ENCODE data around the gene CAV1. TPM values are rescaled to one million over a fixed set of nuclear protein-coding genes. Genes with fewer than 3 reads are reported as not detected.
A peak's percentile ranks its signal among the peaks of the same experiment; 100 is the strongest.
"Not testable (repeated sequence)": the region's sequence is repeated elsewhere in the genome, so short reads cannot be mapped to it uniquely, and the experiment has no call there.

The CAV1 gene
- total RNA-seq, 1 donor from 2014 or later: 239 TPM

DNA sequence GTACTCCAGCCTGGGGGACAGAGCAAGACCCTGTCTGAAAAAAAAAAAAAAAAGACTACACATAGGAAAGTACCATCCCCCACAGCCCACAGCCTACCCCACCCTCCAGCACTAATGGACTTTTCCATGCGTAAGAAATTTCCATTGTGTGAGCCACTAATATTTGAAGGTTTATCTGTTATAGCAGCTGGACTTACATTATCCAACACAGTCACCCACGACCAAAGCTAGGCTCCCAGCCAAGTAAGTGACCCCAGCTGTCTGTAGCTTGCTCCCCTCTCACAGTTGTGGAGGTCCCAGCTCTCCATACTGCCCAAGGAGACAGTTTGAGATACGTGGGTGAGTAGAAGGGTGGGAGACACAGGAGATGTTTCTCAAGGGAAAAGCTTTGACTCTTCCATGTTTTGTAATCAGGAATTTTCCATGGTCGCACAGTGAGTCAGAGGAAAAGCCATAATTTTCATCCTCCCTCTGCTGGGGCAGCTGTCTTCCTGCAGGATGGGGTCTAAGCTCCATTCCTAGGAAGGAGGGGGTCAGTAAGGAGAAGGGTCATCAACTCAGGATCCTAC lies 57.4 kb downstream of the CAV1 start:
- DNase-seq (ENCODE audit: low spot score): no peak

DNA sequence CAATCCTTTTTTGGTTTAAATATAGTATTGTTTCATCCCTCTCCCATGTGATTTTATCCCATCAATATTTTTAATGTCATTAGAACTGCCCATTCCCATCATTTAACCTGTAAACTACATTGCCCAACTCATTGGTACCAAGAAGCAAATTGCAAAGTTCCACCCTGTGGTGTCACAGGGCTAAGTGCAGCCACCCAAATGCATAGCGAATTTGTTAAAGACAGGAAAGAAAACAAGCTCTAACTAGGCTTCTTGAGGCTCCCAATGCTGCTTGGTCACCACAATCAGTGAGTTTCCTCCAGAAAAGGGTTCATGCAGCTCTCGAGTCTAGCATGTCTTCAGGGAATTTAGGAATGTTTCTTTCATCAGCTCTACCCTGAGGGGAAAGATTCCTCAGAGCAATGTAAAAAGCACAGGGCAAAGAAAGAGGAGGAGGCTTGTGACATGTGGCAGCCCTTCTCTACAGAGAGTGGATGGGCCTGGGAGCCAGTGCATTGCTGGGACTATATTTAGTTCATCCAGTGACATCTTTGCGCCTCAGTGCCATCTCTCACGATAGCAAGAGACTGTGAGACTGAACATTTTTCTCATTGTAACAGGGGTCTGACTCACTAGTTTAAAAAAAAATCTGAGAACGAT lies 58.1 kb downstream of the CAV1 start:
- no peak for DNase-seq (ENCODE audit: low spot score)

DNA sequence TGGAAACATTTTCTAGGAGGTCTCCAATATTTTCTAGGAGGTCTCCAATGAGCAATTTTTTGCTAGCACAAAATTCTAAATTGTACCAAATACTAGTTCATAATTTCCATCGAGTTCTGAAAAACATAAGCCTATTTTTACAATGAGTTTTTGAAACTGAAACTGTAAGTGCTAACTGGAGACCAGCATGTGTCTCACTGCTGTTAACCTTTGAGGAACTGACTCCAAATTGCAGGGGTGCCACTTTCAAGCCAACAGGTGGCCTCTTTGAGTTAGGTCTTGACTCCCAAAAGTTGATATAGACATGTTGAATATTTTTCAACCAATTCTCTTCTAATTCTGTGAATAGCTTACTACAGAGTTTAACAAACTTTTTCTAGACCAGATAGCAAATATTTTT lies 58.8 kb downstream of the CAV1 start:
- DNase-seq (ENCODE audit: low spot score): no peak

DNA sequence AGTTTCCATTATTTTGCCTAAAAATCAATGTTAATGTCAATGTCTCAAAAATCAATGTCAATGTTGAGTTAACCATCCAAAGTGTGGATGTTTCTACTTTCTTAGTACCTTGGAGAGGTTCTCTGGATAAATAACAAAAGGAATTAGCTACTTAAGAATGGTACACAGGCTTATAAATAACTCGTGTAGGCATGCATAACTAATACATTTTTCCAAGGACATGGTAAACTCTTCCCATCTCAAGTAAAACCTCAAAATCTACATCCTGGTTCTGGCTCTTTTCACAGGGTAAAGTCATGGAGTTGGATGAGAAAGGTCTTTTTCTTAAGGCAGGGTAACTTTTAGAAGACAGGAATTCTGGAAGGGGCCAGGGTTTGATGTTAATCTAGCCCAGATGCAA lies 59.9 kb downstream of the CAV1 start:
- DNase-seq (ENCODE audit: low spot score): no peak

DNA sequence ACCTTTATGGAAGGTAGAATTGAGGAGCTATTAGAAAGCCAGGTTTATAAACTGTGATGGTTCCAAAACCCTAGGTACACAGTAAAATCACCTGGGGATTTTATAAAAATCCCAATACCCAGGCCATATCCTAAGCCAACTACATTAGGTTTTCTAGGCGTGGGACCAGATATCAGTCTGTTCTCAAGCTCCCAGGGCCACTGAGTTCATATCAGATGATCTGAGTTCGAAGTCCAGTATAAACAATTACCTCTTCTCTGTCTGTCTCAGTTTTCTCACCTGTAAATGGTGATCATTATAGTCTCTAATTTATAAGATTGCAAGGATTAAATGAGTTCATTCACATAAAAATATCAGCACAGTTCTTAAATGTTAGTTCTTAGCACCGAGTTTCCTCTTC lies 60.6 kb downstream of the CAV1 start:
- no peak for DNase-seq (ENCODE audit: low spot score)

DNA sequence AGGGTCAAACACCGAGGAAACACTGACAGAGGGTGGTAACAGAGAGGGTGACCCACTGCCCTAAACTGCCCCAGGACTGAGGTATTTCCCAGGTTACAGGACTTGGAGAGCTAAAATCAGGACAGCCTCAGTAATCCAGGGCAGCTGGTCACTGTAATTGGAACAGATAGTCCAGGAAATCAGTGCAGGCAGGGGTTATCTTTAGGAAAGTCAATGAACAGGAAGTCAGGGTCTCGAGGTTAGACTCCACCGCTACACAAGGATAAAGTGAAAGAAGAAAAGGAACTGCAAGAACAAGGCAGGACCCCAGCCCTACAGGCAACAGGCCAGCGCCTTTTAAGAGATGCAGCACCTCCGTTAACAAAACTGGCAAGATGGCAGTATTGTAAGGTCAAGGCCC lies 61.1 kb downstream of the CAV1 start:
- DNase-seq (ENCODE audit: low spot score): no peak

DNA sequence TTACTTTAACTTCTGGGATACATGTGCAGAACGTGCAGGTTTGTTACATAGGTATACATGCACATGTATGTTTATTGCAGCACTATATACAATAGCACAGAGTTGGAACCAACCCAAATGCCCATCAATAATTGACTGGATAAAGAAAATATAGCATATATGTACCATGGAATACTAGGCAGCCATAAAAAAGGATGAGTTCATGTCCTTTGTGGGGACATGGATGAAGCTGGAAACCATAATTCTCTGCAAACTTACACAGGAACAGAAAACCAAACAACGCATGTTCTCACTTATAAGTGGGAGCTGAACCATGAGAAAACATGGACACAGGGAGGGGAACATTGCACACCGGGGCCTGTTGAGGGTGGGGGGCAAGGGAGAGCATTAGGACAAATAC lies 62.4 kb downstream of the CAV1 start:
- not testable (repeated sequence) for DNase-seq (ENCODE audit: low spot score)

DNA sequence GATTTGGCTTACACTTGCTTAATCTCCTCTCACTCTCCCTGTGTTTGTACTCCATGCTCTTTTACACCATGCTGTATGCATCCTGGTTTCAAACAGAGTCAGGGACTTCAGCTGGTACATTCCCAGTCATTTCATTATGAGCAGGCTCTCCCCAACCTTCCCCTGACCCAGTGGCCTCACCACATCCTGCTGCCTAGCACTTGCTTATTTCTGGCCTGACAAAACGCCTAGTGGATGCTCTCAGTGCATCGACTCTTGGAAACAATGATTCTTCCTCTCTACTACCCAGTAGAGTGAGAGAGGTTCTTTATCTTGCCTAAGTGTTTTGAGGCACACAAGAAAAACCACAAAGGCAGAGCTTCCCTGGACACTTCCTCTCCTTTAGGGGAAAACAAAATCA lies 63.4 kb downstream of the CAV1 start:
- no peak for DNase-seq (ENCODE audit: low spot score)

DNA sequence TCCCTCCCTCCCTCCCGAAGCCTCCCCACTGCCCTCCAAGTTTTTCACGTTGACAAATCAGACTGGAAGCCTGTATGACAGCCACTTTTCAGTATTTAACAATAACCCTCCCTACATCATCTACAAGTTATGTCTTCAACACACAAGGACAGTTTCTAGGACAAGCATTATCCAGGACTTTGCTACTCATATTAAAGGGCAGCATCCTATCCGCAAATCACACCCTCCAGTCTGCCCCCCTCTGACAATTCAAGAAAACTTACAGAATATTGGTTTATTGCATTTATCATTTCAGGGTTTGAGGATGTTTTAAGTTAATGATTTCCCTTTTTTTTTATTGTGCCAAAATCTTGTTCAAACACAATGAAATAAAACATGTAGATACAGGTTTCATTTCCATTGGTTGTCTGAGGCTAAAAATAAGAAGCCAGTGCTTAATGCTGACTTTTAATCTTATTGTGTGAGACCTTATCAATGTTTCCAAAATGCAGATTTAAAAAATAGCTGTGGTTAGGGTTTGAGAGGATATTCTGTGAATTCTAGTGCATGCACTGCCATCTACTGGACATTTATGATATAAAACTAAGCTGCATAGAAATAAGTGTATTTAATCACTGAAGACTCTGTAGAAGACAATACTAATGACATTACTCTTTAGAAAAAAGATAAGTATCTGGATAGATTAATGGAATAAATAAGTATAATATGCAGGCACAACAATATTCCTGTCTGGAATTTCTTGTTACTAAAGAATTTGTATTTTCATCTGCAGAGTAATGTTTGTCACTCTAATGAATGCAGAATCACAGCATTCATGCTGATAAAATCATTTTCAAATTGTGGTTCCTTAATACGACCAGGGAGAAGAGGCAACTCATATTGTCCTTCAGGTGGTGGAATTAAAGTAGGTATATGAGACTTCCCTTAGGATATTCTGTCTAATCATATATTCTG lies 64.1 kb downstream of the CAV1 start:
- no peak for DNase-seq (ENCODE audit: low spot score)

DNA sequence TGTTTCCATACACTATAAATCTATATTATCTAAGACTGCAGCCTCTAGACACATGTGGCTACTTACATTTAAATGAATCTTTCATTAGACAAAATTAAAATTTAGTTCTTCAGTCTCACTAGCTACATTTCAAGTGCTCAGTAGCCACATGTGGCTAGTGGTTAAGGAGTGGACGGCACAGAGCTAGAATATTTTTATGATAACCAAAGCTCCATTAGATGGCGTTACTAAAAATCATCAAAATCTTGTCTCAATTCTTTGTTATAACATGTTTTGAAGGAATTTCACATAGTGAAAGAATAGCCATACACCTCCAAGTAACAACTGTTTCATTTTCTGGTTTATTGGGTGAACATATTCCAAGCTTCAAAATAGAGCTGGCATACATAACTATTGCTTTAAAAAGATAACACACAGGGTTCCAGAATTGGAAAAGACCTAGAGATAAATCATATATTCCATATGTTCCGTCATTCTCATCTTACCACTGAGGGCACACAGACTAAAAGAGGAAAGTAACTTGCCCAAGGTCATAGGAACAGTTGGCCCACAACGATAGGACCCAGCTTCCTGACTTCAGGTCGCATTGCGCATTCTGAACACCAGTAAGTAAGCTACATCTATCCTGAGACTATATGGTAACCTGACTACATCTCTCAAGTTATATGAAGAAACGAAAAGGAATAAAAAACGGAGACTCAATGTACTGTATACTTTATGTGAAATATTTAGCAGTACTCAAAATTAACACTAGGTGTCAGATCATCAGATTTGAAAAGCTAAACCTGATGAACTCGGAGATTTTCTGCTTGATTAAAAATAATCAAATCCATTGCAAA lies 66.6 kb downstream of the CAV1 start:
- DNase-seq (ENCODE audit: low spot score): no peak

DNA sequence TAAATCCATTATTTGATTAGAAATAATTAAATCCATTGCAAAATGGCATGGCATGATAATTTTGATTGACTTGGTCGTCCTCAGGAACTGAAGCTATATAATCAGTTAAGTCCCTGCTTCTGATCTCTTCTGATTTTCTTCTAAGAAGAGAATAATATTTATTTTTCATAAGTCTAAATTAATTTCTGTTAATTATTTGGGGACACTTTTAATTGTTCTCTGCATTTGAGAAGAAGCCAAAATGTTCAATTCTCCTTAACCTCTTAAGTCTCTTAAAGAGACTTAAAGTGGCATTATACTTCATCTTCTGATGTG lies 67.2 kb downstream of the CAV1 start:
- DNase-seq (ENCODE audit: low spot score): no peak

DNA sequence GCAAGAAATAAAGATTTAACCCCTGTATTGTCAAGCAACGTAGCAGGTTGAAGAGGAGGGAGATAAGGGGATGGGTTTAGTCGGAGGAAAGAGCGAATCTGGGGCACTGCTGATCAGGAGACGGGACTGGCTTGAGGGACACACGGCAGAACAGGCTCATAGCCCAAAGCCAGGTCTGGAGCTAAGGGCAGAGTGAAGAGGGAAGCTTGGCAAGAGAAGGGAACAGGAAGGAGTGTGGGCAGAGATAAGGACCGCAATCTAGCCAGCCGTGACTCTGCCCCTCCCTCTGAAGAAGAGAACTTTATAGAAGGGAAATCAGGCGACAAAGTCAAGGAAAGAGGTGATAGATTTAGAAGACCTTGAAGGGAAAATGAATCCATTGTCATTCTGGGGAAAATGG lies 67.6 kb downstream of the CAV1 start:
- peak; percentile 49 for DNase-seq (ENCODE audit: low spot score)

DNA sequence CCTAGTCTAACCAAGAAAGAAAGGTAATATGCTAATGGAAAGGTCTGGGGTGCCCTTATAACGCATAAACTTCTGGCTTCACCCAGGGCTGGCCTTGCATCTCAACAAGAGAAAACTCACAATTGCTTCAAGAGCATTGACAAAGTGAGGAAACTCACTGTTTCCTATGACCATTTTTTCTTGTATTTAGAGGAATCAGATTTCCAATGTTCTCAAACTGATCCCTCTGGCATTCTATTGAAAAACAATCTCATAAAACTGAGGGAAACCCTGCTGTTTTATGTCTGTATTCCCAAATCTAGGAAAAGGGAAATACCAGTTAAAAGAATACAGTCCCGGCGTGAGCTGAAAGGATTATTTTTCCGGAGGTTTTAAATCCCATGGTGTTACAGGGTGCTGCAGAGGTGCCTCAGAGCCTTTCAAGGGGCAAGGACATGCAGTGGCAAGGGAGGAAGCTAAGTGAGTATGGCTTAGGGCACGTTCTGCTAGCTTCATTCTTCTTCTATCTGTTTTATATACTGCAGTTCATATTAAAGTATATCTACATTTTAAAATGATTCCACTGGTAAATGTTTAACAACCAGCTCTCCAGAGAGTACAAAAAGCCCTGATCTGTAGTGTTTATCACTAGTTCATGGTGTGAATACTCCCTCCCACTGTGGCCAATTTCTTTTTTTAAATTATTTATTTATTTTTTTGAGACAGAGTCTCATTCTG lies 68.7 kb downstream of the CAV1 start:
- DNase-seq (ENCODE audit: low spot score): no peak

DNA sequence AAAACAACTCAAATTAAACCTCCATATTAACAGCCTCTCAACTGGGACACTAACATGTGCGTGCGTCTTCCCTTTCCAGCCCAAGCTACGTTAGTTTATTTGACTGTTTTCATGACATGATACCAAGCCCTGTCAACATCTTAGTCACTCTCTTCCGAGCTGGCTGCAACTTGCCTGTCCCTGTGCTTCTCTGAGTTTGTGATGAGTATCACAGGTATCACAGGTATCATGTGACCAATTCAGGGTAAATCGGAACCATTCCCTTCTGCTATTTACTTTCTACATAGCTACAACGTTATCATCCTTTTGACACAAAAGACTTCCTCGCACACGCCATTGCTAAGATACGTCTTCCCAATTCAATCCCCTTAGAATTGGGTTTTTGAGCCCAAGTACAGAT lies 70.2 kb downstream of the CAV1 start:
- no peak for DNase-seq (ENCODE audit: low spot score)

DNA sequence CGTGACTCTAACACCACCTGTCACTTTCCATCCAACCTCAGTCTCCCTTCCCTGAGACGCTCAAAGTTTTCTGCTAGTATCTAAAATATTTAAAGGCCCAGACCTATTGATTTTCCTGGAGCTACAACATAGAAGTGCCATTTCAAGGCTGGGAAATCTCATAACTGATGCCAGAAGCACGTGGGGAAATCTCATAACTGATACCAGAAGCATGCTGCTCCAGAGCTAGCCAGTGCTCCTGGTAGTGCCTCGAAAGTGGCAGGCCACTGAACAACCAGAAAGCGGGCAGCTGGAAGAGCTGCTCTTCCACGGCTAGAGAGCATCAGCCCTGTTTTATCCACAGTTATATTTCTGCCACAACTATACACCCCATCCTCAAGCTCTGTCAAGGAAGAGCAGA lies 72.5 kb downstream of the CAV1 start:
- DNase-seq (ENCODE audit: low spot score): no peak

DNA sequence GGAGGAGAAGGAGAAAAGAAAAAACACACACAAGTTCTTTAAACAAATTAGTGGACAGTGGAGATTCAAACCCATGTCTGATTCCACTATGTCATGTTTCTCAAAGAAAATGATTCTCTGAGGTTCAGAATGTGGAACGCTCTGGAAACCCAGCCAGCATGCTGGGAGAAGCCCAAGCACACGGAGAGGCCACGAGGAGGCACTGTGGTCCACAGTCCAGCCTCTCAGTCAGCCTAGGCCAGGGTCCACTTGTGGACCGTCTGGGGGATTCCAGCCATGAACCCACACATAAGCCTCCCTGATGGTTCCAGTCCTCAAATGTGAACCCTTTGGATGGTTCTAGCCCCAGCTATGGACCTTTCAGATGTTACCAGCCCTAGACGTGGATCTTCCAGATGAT lies 73.4 kb downstream of the CAV1 start:
- DNase-seq (ENCODE audit: low spot score): no peak

DNA sequence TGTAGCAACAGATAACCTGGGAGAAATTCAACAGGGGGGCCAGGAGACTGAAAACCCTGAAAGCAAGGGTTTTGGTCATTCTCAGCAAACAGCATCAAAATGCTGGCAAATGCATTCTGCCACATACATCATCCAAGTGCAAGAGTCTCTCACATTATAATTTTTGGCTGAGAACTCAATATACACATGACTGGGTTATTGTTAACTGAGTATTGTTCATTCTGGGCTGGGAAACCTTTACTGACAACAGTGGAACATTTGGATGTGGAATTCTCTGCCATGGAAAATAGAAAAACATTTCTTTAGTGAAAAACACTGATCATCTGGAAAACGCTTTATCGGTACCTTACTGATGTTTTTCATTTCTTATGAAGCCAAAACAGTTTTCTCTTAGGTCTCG lies 74.0 kb downstream of the CAV1 start:
- DNase-seq (ENCODE audit: low spot score): no peak

DNA sequence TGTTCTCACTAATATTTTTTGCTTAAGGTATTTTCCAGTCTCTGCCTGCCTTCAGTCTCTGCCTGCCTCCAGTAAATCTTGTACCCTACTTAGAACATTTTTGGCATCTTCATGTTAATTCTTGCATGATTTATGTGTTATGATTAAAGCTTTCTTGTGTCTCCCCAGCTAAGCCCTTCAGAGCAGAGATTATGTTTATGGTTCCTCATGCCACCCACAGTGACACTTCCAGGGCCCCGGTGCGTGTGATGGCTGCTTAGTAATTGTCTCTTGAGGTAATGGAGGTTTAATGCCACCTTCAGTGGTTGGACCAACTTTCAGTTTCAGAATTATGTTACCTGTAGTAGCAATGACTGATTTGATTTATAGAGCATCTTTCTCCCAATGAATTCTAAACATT lies 76.6 kb downstream of the CAV1 start:
- DNase-seq (ENCODE audit: low spot score): no peak

DNA sequence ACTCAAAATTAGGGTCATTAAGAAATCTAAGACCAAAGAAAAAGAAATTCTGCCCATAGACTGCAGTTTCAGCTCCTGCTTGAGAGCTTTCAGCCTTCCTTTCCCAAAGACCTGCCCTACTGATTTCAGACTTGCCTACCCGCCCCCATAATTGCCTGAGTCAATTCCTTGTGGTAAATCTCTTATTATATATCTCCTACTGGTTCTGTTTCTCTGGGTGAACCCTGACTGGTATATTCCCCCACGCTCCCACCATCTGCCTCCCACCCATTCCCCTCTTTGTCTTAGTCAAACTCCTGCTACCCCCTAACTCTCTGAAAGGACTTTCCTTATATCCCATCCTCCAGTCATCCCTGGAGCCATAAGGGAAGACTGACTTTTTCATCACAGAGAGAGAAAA lies 82.5 kb downstream of the CAV1 start:
- no peak for DNase-seq (ENCODE audit: low spot score)

DNA sequence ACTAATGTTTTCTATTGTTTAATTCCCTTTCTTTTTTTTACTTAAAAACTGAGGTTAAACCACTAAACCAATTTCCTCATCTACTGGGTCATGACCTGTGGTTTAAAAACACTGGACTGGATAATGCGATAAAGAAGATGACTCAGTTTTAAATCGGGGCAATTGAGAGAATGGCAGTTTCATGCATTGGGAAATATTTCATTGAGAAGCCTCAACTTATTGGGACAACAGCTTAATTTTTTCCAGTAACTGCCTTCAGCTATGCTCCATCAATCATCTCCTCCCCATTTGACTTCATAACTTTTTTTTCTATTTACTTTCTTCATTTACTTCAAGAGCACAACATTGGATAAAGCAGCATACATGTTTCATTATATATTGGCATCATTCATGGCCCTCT lies 85.4 kb downstream of the CAV1 start:
- DNase-seq (ENCODE audit: low spot score): no peak

DNA sequence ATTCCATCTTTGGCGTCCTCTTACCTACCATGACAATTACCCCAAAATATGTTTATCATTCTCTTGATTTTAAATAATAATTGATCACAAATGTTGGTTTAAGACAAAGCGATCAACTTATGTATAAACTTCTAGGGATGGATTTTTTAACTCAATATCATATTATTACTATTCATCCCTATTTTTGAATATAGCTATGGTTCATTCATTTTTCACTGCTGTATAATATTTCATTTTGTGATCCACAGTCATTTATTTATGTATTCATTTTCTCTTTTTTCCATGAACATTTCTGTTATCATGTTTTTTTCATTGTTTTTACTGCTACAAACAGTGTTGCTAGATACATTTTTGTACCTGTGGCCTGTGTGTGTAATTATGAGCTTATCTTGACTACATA lies 85.9 kb downstream of the CAV1 start:
- DNase-seq (ENCODE audit: low spot score): no peak
